Calu3 (cell line): Measurements from ENCODE around the gene COL5A1. TPM values are rescaled to one million over a fixed set of nuclear protein-coding genes. Genes with fewer than 3 reads are reported as not detected.

ENCODE experiments used
- BruUV-seq: library from RNA; stranded (reverse); fragments of 400-500 nt; replicated peaks from 2 replicates; lab custom pipeline; 2021; lab: Mats Ljungman, UMichigan
- CTCF ChIA-PET: fragments of 300-600 bp; sonication (Branson Sonifier 250); formaldehyde crosslinking; loops from one replicate; lab custom pipeline; 2022; ENCODE audit warnings: antibody characterized with exemption; lab: Charles Lee
- DNase-seq: peaks from one replicate; pipeline ENCODE4 v3.0.0; 2022
- H3K27ac Mint-ChIP-seq: one replicate; pipeline ENCODE4 v1.8.0; 2022; ENCODE audit warnings: mixed read lengths; ENCODE audit not compliant: unreplicated experiment
- H3K27me3 Mint-ChIP-seq: one replicate; pipeline ENCODE4 v1.8.0; 2022; ENCODE audit warnings: mixed read lengths; ENCODE audit not compliant: unreplicated experiment
- H3K36me3 Mint-ChIP-seq: one replicate; pipeline ENCODE4 v1.8.0; 2022; ENCODE audit warnings: mild to moderate bottlenecking, moderate library complexity, mixed read lengths; ENCODE audit not compliant: insufficient read depth, unreplicated experiment
- H3K4me1 Mint-ChIP-seq: one replicate; pipeline ENCODE4 v1.8.0; 2022; ENCODE audit warnings: mild to moderate bottlenecking, low read depth, mixed read lengths; ENCODE audit not compliant: unreplicated experiment
- H3K4me3 Mint-ChIP-seq: one replicate; pipeline ENCODE4 v1.8.0; 2022; ENCODE audit warnings: mild to moderate bottlenecking, low read depth, moderate library complexity, mixed read lengths; ENCODE audit not compliant: unreplicated experiment
- H3K9me3 Mint-ChIP-seq: one replicate; pipeline ENCODE4 v1.8.0; 2022; ENCODE audit warnings: low read depth, mixed read lengths; ENCODE audit not compliant: unreplicated experiment
- intact Hi-C: fragments of 100-400 bp; cut with micrococcal nuclease; formaldehyde crosslinking; loops from one replicate; pipeline ENCODE4 v1.10.0; 2022; ENCODE audit not compliant: unreplicated experiment
- total RNA-seq: library from RNA; stranded (reverse); gene quantifications from 2 replicates; pipeline ENCODE4 v1.2.3, GENCODE V29; 2022
- TF ChIP-seq, protein P1 (sequence below): fragments of 200-600 bp; IDR thresholded peaks from one replicate; pipeline ENCODE4 v1.8.0; 2022; ENCODE audit warnings: antibody characterized with exemption; ENCODE audit not compliant: unreplicated experiment

Gene COL5A1
- total RNA-seq, 1 experiment from 2014 or later = not detected

DNA sequence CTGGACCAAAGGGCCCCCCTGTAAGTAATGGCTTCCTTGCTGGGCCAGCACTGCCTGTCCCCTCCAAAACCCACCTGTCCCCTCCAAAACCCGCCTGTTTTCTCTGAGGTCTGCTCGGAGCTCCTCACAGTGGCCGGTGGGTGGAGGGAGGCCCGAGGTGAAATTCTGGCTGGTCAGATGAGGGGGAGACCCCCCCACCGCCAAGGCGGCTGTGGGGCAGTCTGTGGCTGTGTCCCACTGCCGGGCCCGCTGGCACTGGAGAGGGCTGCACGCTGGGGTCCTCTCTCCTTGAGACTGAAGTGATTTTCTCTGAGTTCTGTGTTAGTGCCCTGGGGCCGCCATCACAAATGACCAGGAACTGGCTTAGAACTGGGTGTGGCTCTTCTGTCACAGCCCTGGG, 155.3 kb downstream of the COL5A1 start:
- no TSS peak for BruUV-seq
- Mint-ChIP-seq H3K4me1 (no peaks in the 10 kb centered on the region), H3K4me3 (no peak overlapping the region), H3K27ac (no peak overlapping the region), H3K27me3 (no peaks in the 10 kb centered on the region), H3K36me3 (no peaks in the 10 kb centered on the region), H3K9me3 (peaks cover 4% of the 10 kb centered on the region)
- TF ChIP-seq, protein P1, sequence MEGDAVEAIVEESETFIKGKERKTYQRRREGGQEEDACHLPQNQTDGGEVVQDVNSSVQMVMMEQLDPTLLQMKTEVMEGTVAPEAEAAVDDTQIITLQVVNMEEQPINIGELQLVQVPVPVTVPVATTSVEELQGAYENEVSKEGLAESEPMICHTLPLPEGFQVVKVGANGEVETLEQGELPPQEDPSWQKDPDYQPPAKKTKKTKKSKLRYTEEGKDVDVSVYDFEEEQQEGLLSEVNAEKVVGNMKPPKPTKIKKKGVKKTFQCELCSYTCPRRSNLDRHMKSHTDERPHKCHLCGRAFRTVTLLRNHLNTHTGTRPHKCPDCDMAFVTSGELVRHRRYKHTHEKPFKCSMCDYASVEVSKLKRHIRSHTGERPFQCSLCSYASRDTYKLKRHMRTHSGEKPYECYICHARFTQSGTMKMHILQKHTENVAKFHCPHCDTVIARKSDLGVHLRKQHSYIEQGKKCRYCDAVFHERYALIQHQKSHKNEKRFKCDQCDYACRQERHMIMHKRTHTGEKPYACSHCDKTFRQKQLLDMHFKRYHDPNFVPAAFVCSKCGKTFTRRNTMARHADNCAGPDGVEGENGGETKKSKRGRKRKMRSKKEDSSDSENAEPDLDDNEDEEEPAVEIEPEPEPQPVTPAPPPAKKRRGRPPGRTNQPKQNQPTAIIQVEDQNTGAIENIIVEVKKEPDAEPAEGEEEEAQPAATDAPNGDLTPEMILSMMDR = no peak
- CTCF ChIA-PET = no interaction called here
- intact Hi-C loops = no loop called here
- DNase-seq = no peak

DNA sequence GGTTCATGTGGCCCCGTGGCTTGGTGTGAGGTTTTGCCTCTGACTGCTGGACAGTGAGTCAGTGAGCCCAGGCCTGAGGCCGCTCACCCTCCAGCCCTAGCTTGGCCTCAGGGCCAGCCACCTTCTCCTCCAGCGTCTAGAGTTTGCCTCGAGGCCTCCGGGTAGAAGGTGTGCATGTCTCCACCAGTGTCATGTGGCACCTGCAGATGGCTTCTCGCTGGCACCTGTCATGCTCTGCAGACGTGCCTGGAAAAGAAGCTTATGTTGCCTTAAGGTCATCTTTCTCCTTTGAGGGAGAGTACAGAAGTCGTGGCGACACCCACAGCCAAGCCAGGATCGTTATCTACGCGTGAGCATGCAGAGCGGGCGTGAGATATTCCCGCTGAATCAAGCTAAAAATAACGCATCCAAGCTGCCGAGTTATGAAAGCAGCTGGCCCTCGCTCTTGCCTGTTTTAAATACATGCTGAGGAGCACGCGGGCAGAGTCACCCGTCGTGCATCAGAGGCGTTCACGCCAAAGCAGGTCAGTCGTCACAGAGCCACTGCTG, 159.3 kb downstream of the COL5A1 start:
- BruUV-seq = no TSS peak
- intact Hi-C loops = no loop called here
- Mint-ChIP-seq H3K27ac (no peak overlapping the region), H3K9me3 (peaks cover 4% of the 10 kb centered on the region), H3K27me3 (no peaks in the 10 kb centered on the region), H3K36me3 (no peaks in the 10 kb centered on the region), H3K4me1 (no peaks in the 10 kb centered on the region), H3K4me3 (no peak overlapping the region)
- CTCF ChIA-PET = no interaction called here
- DNase-seq = no peak
- TF ChIP-seq, protein P1 = no peak

DNA sequence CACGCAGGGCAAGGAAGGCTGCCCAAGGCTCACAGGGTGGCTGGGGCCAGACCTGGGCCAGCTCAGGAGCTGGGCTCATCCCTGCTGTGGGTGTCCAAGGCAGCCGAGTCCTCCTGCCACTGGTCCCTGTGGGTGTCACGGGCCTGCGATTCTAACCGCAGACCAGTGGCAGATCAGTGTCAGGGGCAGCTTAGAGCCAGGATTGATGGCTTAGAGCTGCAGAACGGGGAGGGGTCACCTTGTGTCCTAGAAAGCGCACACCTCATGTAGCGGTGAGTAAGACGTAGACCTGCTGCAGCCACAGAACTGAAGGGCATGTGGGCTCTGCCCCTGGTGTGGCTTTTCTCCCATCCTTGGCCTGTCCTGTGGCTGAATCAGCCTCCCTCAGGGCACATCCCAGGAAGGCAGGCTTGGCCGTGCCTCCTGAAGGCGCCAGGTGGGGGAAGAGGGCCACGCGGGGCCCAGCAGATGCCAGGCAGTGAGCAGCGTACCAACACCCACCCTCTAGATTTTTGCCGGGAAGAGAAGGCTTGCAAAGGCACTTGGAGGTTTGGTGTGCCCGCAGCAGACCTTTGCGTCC, 160.7 kb downstream of the COL5A1 start:
- Mint-ChIP-seq H3K9me3 (peaks cover 4% of the 10 kb centered on the region), H3K4me1 (no peaks in the 10 kb centered on the region), H3K27ac (no peak overlapping the region), H3K4me3 (no peak overlapping the region), H3K27me3 (no peaks in the 10 kb centered on the region), H3K36me3 (no peaks in the 10 kb centered on the region)
- no peak for DNase-seq
- CTCF ChIA-PET = no interaction called here
- intact Hi-C loops = no loop called here
- TF ChIP-seq, protein P1 = no peak
- no TSS peak for BruUV-seq

DNA sequence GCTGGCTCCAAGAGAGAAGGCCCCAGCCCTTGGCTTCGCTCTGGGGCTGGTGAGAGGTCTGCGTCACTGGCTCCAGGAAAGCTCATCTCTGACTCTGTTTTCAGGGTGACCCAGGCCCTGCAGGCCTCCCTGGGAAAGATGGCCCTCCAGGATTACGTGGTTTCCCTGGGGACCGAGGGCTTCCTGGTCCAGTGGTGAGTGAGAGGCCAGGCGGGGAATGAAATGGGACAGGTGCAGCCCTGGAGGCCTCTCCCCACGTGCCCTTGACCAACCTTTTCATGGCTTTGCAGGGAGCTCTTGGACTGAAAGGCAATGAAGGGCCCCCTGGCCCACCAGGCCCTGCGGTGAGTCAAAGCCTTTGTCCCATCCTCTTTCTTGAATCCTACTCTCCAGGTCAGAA, 163.3 kb downstream of the COL5A1 start:
- H3K27ac Mint-ChIP-seq = no peak overlapping the region
- no TSS peak for BruUV-seq
- no peaks in the 10 kb centered on the region for H3K36me3 Mint-ChIP-seq

More for the DNA sequence above, 163.3 kb downstream of the COL5A1 start:
- Mint-ChIP-seq H3K9me3 (peaks cover 4% of the 10 kb centered on the region), H3K27me3 (no peaks in the 10 kb centered on the region), H3K4me1 (no peaks in the 10 kb centered on the region), H3K4me3 (no peak overlapping the region)
- CTCF ChIA-PET = no interaction called here
- intact Hi-C loops = no loop called here
- no peak for DNase-seq
- TF ChIP-seq, protein P1 = no peak
